GM18502 (cell line): ENCODE results near the gene PROX1.

Experiments used
- ATAC-seq: cut with Tn5 transposase; IDR thresholded peaks from one replicate; pipeline ENCODE4 v1.9.1; 2021; ENCODE audit warnings: mild to moderate bottlenecking; ENCODE audit not compliant: unreplicated experiment, poor library complexity

Gene PROX1

DNA sequence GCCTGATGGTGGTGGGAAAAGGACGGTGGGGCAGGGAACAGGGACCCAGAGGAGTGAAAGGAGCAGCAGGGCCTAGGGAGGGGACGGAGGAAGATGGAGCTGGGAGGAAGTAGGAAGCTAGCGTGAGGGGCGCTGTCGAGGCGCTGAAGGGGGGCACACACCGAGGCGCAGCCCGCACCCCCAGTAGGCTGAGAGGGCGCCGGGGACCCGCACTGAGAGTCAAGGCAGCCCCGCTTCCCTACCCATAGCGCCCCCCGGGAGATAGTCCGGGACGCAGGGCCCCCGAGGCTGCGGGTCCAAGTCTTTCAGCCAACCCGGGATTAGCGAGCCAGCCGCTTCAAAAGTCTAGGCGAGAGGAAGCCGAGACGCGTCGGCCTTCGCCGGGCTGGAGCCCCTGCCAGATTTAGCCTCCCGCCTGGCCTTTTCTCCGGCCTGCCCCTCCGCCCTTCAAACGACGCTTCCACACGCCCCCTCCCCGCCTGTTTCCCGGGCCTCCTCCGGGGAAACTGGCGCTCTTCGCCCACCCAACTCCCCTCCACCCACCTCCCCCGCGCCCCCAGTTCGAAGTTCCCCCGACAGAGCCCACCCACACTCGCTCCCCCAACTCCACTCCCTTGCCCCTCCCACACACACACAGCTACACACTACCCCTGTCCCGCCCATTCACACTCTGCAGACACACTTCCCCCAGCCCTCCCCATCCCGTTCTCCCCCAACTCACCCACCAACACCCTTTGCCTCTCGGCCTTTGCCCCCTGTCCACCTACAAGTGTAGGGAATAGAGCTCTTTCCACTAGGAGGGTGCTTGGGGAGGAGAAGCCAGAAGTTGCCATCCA lies 7.8 kb upstream of the PROX1 start:
- ATAC-seq: no peak

GRCh38 chr1:213980906-213981305 lies 6.9 kb upstream of the PROX1 start:
- no peak for ATAC-seq

- no peak for ATAC-seq
Observed at GRCh38 chr1:213982289-213982671, 5.5 kb upstream of the PROX1 start.

- ATAC-seq: no peak
Observed at GRCh38 chr1:213982672-213983492, 4.9 kb upstream of the PROX1 start.

- ATAC-seq: no peak
Observed at GRCh38 chr1:213983493-213984386, 4.0 kb upstream of the PROX1 start.

DNA sequence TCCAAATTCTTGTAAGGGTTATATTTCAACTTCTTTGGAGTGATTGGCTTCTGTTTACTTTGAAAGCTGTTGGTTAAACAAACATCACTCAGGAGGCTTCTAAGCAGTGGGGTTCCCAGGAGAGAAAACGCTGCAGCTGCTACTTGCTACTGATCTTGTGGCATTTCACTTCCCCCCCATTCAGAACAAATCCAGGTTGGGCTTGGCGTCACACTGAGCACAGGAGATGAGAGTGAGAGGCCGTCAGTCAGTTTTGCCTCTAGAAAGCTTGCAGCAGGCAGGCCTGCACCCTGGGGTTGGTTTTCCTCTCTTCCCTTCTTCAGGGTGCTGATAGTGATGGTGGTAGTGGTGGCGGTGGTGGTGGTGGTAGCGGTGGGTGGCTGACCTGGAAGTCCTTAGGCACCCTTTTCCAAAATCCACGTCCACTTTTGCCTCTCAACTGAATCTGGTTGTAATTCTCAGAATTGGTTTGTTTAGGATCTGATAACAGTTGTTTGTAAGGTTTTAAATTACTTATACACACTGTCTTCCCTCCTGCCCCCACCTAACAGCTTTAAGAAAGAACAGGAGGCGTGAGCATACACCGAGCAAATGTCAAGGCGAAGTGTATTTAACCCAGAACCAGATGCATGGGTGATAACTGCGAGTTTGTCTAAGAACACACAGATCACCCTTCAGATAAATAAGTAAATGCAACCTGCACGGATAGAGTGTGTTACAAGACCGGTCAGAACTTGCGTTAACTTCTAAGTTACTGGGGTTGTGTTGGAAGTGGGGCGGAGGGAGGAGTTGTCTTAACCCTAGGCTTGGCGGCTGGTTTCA lies 3.2 kb upstream of the PROX1 start:
- ATAC-seq: no peak

DNA sequence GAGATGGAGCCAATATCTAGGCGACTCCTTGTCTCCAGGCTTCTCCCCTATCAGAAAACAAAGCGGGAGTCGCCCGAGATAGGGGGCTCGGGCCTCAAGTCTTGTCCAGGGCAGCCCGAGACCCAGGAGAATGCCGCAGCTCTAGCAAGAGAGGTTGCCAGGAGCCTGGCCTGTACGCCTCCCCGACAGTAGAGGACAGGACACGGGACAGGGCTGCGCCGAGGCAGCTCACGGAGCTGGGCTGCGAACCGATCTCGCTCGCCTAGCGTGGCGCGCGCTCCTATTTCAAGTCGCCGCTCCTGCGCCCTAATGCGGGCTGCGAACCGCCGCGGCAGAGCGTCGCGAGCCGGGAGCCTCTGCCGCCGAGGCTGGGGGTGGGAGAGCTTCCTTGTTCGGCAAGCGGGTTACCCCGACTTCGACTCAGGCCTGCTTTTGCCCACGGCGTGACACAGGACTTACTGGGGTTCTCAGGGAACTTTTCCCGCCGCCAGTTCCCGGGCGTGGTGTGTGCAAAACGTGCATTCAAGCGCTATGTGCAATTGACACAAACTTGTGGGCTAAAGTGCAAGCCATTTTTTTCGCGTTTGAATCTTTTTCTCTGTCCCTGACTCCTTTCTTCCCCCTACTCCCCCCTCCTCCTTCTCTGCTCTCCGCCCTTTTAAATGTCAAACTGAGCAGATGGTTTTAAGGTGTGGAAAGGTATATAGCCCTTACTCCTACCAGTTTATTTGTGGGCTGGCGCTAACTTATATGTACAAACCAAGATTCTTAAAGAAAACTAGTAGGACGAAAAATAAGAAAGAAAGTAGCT lies 2.4 kb upstream of the PROX1 start:
- ATAC-seq: no peak

DNA sequence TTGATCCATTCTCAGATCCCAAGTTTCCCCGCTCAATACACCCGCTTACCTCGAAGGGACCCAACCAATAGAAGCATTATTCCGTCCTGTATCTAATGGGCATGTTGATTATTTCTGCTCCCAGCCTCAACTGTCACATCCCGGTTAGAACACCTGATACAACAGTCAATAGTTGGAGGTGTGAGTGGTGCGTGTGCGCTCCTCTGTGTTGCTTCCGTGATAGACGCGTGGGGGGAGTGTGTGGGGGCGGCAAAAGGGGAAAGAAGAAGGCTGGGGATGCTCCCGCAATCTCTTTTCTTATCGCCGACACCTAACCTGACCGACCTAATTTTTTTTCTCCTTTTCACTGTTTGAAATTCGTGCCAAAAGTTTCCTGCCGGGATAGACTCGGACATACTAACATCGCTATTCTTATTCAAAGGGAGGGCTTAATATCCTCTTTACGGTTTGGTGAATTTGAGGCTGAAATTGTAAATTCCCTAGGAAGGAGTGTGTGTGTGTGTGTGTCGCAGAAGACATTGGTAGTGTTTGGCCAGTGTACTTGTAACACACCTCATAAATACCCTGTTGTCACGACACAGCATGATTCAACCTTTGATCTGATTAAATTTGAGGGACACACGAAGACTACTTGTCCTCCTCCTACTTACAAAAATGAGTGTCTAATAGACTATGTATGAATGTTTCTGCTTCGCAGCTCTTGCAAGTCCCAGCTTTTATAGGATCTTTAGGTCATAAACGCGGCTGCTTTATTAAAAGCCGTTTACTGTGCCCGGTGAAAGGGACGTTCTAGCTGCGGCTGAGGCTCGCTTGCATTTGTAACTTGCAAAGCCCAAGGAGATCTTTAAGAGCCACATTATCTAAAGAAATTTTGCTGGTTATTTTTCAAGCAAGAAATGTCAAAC lies 1.5 kb upstream of the PROX1 start:
- ATAC-seq: no peak

DNA sequence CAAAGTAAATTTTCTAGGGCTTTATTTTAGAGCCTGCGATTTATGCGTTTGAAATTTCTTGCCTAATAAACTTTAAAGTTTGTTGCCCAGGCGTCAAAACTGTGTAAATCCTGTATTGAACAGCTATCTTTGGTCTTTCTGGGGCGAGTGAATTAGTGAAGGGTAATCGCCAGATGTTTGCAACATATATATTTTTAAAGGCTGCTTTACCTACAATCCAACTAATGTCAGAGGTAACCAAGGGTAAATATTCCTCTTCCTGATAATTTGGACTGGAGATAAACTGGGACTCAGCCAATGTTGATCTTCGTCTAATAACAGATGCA lies 885 bp upstream of the PROX1 start:
- ATAC-seq: no peak

DNA sequence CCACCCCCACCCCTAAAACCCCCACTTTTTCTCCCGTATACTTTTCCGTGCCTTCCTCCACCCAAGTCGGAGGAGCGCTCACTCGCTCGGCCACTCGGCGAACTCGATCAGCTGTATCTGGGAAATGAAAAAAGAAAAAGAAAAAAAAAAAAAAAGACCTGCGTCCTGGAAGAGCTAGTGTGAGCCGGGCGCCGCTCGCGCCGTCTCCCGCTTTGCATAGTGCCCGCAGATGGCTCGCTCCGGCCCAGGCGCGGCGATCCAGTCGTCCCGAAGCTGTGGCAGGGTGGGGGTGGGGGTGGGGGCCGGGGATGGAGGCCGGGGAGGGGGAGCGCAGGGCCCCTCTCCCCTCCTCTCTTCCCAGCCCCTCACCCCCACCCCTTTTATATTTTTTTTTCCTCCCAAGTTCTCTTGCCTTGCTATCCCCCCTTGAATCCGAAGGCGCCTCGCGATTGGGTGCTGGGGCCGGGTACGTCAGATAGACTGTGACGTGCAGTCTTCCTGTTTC lies 299 bp upstream of the PROX1 start:
- ATAC-seq: peak; percentile 93

- ATAC-seq: no peak
Observed at GRCh38 chr1:213988507-213989001, 781 bp downstream of the PROX1 start.

- no peak for ATAC-seq
Observed at GRCh38 chr1:213989002-213989855, 1.5 kb downstream of the PROX1 start.

GRCh38 chr1:213993929-213994328 lies 6.2 kb downstream of the PROX1 start:
- ATAC-seq: no peak

GRCh38 chr1:213994888-213995287 lies 7.1 kb downstream of the PROX1 start:
- no peak for ATAC-seq

DNA sequence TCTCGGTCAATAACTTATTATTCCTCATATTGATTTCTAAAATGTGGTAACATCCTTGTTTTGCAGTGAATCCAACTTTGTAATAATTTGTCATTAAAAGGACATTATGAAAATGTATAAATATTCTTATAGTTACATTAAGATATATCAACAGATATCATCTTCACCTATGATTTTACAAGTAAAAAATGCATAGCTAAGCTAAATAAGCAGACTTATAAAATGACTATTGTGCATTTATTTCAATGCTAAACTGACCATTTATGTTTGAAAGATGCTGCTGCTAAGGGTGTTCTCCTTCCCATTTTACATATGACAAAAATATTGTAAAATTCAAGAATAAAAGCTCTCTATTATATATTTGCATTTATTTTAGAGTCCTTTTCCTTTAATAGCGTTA lies 7.8 kb downstream of the PROX1 start:
- ATAC-seq: no peak

DNA sequence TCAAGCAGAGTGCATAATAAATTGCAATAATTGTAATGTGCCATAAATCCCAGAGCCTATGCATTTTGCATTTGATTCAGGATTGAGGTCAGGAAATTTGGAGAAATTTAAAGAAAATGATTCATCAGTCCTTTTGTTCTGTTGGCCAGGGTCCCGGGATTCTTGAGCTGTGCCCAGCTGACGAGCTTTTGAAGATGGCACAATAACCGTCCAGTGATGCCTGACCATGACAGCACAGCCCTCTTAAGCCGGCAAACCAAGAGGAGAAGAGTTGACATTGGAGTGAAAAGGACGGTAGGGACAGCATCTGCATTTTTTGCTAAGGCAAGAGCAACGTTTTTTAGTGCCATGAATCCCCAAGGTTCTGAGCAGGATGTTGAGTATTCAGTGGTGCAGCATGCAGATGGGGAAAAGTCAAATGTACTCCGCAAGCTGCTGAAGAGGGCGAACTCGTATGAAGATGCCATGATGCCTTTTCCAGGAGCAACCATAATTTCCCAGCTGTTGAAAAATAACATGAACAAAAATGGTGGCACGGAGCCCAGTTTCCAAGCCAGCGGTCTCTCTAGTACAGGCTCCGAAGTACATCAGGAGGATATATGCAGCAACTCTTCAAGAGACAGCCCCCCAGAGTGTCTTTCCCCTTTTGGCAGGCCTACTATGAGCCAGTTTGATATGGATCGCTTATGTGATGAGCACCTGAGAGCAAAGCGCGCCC lies 8.7 kb downstream of the PROX1 start:
- no peak for ATAC-seq
